MV-4-11 (cell line): Measurements from ENCODE around the gene NUP62.
"Not testable (repeated sequence)": the region's sequence is repeated elsewhere in the genome, so short reads cannot be mapped to it uniquely, and the experiment has no call there.

Experiments used
- DNase-seq: peaks from one replicate; lab custom pipeline; 2025; lab: John Stamatoyannopoulos, UW

NUP62 gene

DNA sequence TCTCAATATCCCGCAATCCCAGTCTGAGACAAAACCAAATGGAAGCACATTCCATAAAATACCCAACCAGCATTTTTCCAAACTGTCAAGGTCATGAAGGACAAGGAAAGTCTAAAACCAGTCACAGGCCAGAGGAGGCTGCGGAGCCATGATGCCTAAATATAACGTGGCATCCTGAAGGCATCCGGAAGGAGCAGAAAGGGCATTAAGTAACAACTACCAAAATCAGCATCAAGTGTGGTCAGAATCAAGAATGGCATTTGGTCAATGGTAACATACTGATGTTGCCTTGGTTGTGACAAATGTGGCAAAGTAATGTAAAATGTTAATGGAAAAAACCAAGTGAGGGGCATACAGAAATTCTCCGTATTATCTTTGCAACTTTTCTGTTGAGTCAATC is 3.8 kb downstream of the NUP62 start:
- DNase-seq = no peak

DNA sequence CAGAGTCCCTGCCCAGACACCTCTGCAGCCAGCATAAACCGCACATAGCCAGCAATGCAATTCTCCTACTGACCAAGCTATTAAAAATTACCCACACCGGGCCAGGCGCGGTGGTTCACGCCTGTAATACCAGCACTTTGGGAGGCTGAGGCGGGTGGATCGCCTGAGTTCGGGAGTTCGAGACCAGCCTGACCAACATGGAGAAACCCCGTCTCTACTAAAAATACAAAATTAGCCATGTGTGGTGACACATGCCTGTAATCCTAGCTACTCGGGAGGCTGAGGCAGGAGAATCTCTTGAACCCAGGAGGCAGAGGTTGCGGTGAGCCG is 4.5 kb downstream of the NUP62 start:
- DNase-seq = not testable (repeated sequence)

DNA sequence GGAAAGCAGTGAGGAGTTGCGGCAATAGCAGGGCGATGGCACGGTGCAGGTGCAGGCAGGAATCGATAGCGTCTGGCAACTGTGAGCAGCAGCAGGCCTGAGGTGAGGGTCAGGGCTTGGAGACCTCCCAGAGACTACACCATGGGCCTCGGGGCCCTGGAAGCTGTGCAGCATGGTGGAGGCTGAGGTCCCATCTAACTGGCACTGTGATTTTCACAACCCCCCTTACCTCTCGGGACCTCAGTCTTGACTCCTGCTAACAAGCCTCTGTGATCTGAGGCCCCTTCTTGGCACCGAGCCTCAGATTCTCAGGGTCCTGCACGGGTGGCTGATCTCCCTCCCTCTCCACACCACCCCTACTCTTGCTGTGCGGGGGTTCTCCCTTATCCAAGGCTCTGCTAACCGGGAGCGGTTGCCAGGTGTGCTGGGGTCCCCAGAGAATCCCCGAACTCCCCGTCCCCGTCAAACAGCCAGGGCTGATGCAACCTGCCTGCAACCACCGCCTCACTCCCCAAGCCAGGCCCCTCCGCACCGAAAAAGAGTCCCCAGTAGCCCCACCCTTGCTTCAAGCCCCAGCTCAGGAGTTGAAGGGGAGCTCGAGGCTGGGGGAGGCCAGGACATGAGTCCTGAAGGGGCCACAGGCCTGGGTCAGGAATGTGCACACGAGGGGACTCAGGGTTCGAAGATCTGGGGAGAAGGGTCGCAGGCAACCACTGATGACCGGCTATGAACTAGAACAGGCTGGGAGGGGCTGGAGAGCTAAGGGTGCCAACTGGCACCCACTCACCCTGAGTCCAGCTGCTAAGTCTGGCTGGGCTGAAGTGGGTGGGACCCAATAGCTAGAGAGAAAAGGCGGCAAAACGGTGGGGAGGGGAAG is 5.1 kb downstream of the NUP62 start:
- DNase-seq = no peak

DNA sequence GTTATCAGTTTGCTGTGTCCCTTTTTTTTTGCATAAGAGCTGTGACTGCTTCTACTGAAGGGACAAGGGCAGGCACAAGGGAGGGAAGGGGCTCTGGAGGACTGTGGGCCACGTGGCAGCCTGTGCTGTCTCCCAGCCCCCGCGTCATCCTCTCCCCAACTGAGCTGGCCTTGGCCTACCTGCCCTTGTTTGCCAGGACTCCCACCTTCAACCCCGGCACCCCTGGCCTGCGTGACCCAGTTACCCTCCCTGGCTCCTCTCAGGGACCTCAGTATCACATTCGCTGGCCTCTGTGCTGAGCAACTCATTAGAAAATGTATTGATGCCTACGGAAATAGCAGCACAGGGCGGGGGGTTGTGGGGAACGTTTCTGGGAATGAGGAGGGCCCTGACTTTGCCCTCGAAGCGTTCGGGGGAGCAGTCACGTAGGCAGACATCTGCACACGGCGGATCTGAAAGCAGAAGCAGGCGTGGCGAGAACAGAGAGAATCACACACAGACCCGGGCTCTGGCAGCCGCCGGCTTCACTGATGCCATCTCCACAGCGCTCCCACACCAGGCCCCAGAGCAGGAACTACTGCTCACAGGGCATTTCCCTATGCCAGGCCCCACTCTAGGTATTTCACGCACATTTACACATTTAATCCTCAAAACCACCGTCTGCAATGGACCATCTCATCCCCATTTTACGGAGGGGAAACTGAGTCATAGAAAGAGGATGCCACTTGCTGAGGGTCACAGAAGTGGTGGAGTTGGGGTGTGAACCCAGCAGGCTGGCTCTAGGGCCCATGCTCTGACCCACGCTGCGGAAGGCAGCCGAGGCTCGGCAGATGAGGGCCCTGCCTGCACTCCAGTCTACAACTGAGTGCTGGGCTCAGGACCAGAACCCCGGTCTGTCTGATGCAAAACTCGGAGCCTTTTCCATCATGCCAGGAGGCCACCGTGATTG is 6.0 kb downstream of the NUP62 start:
- peak; percentile 87 for DNase-seq

DNA sequence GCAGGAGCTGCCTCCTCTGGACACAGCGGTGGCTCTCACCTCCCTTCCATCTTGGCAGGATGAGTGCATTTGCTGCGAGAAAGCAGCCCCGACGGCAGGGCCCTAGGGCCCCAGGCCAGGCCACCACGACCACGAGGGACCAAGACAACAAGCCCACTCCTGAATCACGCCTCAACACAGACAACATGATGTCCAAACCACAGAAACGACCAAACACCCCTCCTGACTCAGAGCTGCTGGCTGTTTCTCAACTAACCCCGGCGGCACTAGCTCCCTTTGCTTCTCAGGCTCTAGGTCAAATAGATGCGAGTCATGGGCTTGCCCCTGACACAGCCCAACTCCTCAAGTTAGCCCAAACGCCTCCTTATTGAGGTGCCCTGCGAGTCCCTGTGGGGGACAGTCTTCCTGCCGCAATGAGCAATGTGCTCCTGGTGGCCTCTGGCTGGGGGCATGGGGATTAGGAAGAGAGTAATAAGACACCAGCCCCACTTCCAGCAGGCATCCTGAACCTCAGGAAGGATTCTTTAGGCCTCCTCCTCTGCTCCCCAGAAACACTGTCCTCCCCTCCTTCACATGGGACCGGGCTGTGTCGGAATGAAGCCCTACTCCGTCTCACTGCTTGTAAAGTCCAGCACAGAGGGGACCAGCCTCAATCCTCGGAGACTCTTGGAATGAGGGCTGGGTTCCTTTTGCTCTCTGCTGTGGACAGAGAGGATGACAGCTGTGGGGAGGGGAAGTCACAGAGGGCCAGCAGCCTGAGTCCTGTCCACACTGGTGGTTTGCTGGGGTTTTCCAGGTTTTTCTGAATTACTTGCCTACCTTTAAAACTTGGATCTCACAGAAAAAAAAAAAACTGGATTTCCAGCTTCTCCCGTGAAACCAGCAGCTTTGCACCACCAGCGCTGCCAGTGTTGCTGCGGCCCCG is 7.2 kb downstream of the NUP62 start:
- DNase-seq = peak; percentile 84

DNA sequence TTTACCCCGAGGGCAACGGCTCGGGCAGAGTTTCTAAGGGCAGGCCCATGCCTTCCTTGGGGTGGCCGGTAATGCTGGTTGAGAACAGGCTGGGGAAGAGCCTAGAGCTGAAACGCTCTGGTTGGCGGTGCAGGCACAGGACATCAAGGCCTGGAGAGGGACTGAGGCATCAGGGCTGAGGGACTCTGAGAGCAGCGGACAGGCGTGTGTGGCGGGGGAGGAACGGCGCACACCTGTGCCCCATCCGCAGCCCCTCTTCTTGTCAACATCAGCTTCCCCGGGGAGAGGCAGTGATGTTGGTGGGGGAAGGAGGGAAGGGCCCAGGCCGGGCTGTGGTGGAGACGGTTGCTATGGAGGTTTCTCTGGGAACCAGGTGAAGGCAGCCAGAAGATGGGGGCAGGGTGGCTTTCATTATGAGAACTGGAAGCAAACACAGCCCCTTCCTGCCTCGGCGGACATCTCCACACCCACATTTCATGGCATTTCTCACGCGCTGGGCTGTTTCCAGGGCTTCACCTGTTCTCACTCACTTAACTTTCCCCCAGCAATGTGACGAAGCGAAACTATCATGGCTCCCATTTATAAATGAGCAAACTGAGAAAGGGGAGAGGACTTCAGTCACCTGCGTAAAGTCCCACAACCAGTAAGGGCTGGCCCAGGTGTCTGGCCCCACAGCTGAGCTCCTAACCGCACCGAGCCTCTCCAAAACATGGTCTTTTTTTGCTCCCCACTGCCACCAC is 8.5 kb downstream of the NUP62 start:
- DNase-seq = no peak

DNA sequence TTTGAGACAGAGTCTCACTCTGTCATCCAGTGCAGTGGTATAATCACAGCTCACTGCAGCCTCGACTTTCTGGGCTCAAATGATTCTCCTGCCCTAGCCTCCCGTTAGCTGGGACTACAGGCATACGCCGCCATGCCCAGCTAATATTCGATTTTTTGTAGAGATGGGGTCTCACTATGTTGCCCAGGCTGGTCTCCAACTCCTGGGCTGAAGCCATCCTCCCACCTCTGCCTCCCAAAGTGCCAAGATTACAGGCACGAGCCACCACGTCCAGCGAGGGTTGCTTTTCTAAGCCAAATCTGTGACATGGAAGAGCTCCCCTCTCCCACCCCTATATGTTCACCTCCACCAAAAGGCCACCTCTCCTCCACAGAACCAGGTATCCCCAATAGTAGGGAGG is 11.2 kb downstream of the NUP62 start:
- DNase-seq = no peak

DNA sequence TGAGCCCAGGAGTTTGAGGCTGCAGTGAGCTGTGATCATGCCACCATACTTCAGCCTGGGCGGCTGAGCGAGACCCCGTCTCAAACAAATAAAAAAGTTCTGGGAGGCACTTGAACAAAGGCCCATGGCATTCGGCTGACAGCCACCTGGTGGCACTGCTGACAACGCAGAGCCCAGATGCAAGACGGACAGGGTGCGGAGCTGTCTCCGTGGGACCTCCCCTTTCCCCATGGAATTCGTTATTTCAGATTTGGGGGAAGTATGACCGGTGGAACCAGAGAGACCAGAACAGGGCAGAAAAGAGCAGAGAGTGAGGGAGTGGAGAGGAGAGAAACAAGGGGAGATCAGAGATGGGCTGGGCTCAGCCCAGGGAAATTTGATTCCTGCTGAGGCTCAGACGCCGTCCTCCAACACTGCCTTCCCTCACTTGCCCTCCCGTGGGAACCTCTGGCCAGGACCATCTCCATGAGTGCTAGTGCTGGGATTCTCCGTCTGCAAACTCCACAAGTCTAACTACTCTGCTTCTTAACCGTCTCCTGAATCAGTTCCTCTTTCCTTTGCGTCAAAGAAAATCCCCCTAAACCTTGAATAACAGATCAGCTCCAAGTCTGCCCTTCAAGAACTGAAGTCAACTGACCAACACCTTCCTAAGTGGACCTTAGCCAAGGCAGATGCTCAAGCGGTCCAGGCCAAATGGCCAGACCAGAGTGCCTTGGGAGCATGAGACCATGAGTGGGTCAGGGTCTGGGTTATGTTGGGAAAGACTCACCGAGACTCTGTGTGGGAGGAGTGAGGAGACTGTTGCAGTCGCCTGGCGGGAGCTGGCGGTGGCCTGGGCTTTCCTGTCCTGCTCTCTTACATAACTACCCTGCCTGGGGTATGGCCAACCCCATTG is 12.2 kb downstream of the NUP62 start:
- DNase-seq = peak; percentile 84

DNA sequence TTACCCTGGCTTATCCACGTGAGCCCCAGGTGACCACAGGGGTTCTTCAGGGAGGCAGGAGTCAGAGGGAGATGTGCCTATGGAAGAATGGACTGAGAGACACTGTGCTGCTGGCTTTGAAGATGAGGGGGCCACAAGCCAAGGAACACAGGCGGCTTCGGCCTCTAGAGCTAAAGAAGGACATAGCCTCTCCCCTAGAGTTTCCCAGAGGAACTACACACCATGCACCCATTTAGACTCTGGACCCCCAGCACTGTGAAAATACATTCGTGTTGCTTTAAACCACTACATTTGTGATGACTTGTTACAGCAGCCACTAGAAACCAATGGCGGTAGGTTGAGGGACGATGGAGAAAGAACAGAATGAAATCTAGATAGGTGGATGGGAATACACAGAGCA is 14.0 kb downstream of the NUP62 start:
- no peak for DNase-seq

DNA sequence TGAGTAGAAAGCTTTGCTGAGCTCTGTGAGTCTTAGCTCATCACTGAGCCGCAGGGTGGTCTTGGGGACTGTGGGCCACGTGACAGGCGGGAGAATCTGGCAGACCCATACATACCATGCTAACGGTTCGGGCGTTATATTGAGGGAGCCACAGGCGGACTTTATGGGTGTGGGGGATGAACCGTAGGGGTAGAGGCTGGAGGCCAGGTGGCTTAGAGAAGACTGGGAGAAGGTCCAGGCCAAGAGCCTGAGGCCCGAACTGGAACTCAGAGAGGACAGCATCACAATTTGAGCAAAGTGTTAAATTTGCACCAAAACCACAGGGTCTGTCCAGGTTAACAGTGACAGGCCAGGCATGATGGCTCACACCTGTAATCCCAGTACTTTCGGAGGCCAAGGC is 15.6 kb downstream of the NUP62 start:
- DNase-seq = no peak

DNA sequence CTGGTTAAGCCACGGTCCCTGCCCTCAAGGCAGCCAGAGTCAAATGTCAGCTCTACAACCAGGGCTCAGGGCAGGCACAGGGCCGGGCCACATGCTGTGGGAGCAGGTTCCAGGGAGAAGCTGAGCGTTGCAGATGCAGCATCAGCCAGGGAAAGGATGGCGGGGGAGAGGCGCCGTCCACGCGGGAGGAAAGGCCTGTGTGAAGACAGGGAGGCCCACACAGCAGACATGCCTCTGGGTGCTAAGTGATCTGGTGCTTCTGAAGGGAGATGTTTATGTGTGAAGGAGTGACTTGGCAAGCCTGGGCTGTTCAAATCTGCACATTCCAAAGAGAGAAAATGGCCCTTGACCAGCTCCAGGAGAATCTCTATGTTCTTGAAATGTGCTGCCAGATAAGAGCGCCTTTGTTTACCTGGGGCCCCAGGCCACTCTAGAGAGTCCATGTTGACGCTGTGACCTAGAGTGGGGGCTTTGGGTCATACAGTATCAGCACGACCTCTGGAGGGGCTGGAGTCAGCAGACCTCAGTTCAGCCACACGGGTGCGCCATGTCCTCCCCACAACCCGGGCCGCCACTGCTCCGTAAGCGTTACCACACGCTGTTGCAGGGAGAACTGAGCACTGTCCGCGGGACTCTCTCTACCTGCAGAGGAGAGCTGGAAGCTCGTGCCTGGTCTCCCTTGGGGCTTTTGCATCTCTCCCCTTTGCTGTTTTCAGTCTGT is 16.2 kb downstream of the NUP62 start:
- peak; percentile 45 for DNase-seq

DNA sequence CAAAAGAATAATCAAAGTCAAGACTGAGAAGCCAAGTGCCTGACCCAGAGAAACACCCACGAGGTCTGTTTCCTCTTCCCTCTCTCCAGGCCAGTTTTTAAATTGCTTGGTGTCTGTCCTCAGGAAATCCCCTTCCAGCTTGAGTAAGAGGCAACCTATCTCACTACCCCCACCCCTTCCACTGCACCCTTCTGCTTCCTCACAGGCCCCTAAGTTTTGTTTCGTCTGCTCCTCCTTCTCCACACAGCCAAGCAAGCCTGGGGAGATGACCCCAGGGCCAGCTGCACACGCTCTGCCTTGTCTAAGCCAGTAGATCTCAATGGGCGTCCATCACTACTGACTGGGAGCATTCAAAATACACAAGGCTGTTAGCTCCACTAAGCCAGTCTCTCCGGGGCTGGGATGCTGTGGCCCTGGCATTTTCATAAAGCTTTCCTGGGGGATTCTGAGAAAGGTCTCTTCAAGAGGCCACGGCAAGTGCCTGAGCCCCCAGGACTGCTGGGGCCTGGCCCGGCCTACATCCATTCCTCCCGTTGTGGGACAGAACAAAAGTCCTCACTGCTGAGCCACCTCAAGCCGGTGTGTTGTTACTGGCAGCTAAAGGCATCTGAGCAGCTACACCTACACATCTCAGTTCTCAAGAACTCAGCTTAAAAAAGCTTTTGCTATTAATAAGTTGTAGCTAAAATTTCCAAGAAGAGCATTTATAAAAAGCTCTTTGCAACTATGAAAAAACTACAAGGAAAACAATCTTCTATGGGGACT is 17.7 kb downstream of the NUP62 start:
- DNase-seq = peak; percentile 83

DNA sequence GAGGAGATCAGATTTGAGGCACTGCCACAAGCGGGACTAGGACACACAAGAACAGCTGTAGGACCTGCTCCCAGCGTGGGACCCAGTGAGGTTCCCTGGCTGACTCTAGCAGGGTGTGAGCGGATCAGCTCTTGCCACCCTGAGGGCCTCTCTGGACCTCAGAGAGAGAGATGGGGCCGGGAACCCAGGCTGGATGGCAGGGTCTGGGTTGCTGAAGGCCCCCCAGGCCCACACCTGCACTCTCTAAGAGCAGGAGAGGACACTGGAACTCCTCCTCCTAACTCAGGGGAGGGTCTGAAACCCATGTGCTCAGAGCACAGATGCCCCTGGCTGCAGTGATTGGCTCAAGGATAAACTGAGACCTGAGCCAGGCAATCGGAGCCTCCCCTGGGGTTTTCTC is 19.1 kb downstream of the NUP62 start:
- DNase-seq = no peak

DNA sequence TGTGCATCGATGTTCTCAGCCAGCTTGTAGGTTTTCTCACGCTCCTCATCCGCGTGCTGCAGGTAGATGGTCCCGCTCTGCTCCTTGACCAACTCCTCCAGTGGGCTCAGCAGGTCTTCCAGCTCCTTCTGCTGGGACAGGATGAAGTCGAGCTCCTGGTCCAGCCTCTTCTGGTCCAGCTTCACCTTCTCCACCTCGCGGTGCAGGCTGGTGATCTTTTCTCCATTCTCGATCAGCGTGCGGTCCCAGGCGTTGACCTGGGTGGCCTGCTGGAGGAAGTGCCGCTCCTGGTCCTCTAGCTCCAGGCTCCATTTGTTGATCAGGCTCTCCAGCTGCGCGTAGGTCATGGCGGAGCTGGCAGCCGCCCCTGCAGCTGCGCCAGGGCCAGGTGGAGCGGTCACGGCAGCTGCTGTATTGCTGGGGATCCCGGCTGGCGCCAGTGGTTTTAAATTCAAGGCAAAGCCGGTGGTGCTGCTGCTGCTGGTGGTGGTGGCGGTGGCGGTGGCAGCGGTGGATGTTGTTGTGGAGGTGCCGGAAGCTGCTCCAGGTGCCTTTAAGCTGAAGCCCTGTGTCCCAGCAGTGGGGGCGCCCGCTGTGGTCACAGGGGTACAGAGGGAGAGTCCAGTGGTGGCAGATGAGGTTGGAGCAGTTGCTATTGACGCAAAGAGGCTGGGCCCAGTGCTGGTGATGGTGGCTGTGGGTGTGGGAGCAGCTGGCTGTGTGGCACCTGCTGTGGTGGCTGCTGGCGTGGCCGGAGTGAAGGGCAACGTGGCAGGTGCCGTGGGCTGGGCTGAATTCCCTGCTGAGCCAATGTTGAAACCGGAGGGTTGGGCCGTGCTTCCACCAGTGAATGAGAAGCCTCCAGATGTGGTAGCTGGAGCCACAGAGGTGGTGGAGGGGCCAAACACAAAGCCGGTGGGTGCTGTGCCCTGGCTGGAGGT is 20.6 kb downstream of the NUP62 start:
- DNase-seq = no peak

DNA sequence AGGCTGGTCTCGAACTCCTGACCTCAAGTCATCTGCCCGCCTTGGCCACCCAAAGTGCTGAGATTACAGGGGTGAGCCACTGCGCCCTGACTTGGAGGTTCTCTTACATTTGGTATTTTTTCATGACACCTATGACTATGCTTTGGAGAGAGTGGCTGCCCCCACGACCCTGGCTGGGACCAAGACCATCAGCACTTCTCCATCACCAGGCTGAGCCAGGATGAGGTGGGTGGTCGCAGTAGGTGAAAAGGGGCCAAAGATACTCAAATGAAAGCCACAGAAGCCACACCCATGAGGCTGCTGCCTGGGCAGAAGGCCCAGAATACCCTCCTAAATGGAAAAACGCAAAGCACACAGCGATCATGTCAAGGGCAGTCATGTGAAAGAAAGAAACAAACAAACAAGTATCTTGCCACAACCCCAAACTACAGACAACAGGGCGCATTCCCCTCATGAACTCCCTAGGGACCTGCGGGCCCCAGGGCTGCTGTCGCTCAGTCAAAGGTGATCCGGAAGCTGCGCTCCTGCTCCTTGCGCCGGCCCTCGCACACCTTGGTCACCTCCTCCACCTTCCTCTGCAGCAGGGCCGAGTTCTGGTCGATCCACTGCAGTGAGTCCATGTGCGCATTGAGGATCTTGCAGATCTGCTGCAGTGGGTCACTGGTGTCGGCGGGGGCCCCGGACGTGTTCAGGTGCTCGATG is 21.4 kb downstream of the NUP62 start:
- no peak for DNase-seq

DNA sequence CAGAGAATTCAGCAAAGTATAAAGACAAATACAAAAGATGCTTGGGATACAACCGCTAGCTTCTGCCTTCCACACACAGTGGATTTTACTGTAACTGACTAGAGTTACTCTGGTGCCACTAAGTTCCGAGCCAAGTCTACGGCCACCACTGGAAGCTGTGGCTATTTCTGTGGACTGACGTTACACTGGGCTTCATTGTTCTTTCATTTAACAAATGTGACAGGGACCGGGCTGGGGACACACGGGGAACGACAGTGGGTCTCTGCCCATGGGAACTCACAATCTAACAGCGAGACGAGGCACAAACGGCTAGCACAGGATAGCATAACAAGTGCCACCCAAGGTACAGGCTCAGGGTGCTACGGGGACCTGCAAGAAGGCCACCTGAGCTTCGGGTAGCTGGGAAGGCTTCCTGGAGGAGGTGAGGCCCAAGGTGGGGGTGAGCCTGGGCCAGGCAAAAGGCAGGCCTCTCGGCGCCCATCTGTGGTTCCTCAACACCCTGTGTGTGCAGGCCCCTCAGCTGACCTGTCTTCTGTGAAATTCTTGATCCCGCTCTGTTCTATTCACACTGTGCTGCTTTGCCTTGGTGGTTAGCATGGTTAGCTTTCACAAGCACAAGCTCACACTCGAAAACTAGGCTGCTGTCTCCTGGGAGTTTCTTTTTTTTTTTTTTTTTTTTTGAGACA is 22.3 kb downstream of the NUP62 start:
- DNase-seq = no peak
